Fibroblast of skin of scalp (primary cell): ENCODE measurements around the gene FAM120AOS.
A peak's percentile ranks its signal among the peaks of the same experiment; 100 is the strongest.
"Not testable (repeated sequence)": the region's sequence is repeated elsewhere in the genome, so short reads cannot be mapped to it uniquely, and the experiment has no call there.

Experiments
- DNase-seq: peaks from one replicate; pipeline ENCODE4 v3.0.0-alpha.2; 2013

Gene FAM120AOS

GRCh38 chr9:93467062-93467416 lies 13.7 kb upstream of the FAM120AOS start:
- DNase-seq = no peak

GRCh38 chr9:93466416-93467061 lies 13.2 kb upstream of the FAM120AOS start:
- no peak for DNase-seq

GRCh38 chr9:93465855-93466254 lies 12.5 kb upstream of the FAM120AOS start:
- DNase-seq = no peak

- DNase-seq = peak; percentile 5
These were observed 11.5 kb upstream of the FAM120AOS start for GRCh38 chr9:93464876-93465275.

GRCh38 chr9:93464395-93464794 lies 11.0 kb upstream of the FAM120AOS start:
- no peak for DNase-seq

GRCh38 chr9:93463638-93464248 lies 10.4 kb upstream of the FAM120AOS start:
- DNase-seq = no peak

GRCh38 chr9:93461821-93462220 lies 8.4 kb upstream of the FAM120AOS start:
- no peak for DNase-seq

GRCh38 chr9:93461414-93461743 lies 8.0 kb upstream of the FAM120AOS start:
- no peak for DNase-seq

- no peak for DNase-seq
These were observed 7.5 kb upstream of the FAM120AOS start for GRCh38 chr9:93460689-93461413.

GRCh38 chr9:93459432-93459847 lies 6.1 kb upstream of the FAM120AOS start:
- DNase-seq = peak; percentile 5

- DNase-seq = no peak
These were observed 5.3 kb upstream of the FAM120AOS start for GRCh38 chr9:93458712-93459111.

GRCh38 chr9:93457006-93457405 lies 3.6 kb upstream of the FAM120AOS start:
- DNase-seq = no peak

GRCh38 chr9:93456504-93456903 lies 3.1 kb upstream of the FAM120AOS start:
- no peak for DNase-seq

- DNase-seq = no peak
These were observed 2.6 kb upstream of the FAM120AOS start for GRCh38 chr9:93456022-93456421.

- no peak for DNase-seq
These were observed 703 bp downstream of the FAM120AOS start for GRCh38 chr9:93452710-93453046.

GRCh38 chr9:93451849-93452709 lies 1.3 kb downstream of the FAM120AOS start:
- DNase-seq = peak; percentile 26

GRCh38 chr9:93450945-93451815 lies 2.2 kb downstream of the FAM120AOS start, which contains the start of gene FAM120A:
Gene FAM120A (plus strand): TSS chr9:93451685. CDS start chr9:93451916, 231 bp downstream.
- DNase-seq = peak; percentile 88

GRCh38 chr9:93447655-93448054 lies 5.7 kb downstream of the FAM120AOS start:
- no peak for DNase-seq

GRCh38 chr9:93446073-93446472 lies 7.3 kb downstream of the FAM120AOS start:
- DNase-seq = no peak

- no peak for DNase-seq
These were observed 12.3 kb downstream of the FAM120AOS start for GRCh38 chr9:93440896-93441580.

- not testable (repeated sequence) for DNase-seq
These were observed 14.1 kb downstream of the FAM120AOS start for GRCh38 chr9:93439301-93439700.
